Fibroblast of the aortic adventitia (primary cell): Measurements from ENCODE around the gene KDM6B. TPM values are rescaled to one million over a fixed set of nuclear protein-coding genes. Genes with fewer than 3 reads are reported as not detected.

Source experiments
- DNase-seq: peaks from one replicate; pipeline ENCODE4 v3.0.0-alpha.2; 2010; ENCODE audit warnings: low read depth
- H3K4me3 ChIP-seq: 2 replicates; pipeline ENCODE4 v1.5.1; 2011; ENCODE audit warnings: low read depth, mild to moderate bottlenecking, control low read depth, low read length, moderate library complexity
- CTCF ChIP-seq: IDR thresholded peaks from 2 replicates; pipeline ENCODE4 v1.5.1; 2011; ENCODE audit warnings: mild to moderate bottlenecking, low read length, control low read depth, inconsistent platforms; ENCODE audit not compliant: insufficient read depth
- total RNA-seq: library from RNA; depleted of rRNA; stranded (reverse); fragments of >200 nt; gene quantifications from 2 replicates; pipeline ENCODE4 v1.2.3, GENCODE V29; 2012; ENCODE audit warnings: low replicate concordance

Gene KDM6B
- total RNA-seq, 1 donor: 5.7 TPM

GRCh38 chr17:7836596-7837407 is 2.8 kb downstream of the KDM6B start:
- peak; percentile 96 for DNase-seq
- H3K4me3 ChIP-seq: peak overlapping the region; percentile 87
- no peak for TF ChIP-seq CTCF

- H3K4me3 ChIP-seq: peak overlapping the region; percentile 87
- DNase-seq: peak; percentile 13
- no peak for TF ChIP-seq CTCF
These were observed 3.5 kb downstream of the KDM6B start for GRCh38 chr17:7837408-7838088.

- TF ChIP-seq CTCF: no peak
These were observed 4.4 kb downstream of the KDM6B start for GRCh38 chr17:7838090-7839075.

GRCh38 chr17:7839190-7839875 is 5.3 kb downstream of the KDM6B start:
- peak overlapping the region; percentile 65 for H3K4me3 ChIP-seq
- no peak for DNase-seq
- no peak for TF ChIP-seq CTCF

More at GRCh38 chr17:7838090-7839075, 4.4 kb downstream of the KDM6B start:
- DNase-seq: peak; percentile 77
- H3K4me3 ChIP-seq: peak overlapping the region; percentile 87

- no peak overlapping the region for H3K4me3 ChIP-seq
- no peak for TF ChIP-seq CTCF
- DNase-seq: peak; percentile 60
These were observed 5.9 kb downstream of the KDM6B start for GRCh38 chr17:7839876-7840261.

GRCh38 chr17:7840441-7840840 is 6.4 kb downstream of the KDM6B start:
- H3K4me3 ChIP-seq: no peak overlapping the region
- DNase-seq: no peak
- TF ChIP-seq CTCF: no peak
